ENCODE data around the gene CFAP47.

DNA sequence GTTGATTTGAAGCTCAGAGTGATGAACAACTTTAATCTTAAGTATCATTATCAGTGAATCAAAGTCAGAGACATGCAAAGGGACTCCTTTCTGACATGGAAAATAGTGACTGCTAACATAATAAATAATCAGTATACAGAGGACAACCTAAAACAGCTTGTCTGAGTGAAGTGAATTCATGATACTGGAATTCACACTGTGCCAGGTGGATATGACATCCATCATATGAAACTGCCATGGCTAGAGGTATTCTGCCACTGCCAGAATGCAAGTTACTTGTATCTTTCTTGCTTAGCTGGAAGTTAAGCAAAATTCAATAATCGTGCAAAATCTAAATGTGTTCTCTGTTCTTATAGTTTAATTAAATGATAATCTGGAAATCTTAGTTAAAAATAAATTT, 429.0 kb downstream of the CFAP47 start:
- TF ChIP-seq CTCF (IDR thresholded peaks at IDR 0.05) (no peak), POLR2A (IDR thresholded peaks at IDR 0.05) (no peak)
